IPS-18a (cell line): ENCODE measurements around the gene CHD3.
A peak's percentile ranks its signal among the peaks of the same experiment; 100 is the strongest.

Experiments
- H3K27ac ChIP-seq: one replicate; pipeline ENCODE4 v1.5.1; 2013; ENCODE audit warnings: low read length
- H3K27me3 ChIP-seq: one replicate; pipeline ENCODE4 v1.6.1; 2013; ENCODE audit warnings: mild to moderate bottlenecking, low read length; ENCODE audit not compliant: control insufficient read depth, insufficient read depth
- H3K36me3 ChIP-seq: one replicate; pipeline ENCODE4 v1.6.1; 2013; ENCODE audit warnings: low read depth, low read length; ENCODE audit not compliant: control insufficient read depth
- H3K4me1 ChIP-seq: one replicate; pipeline ENCODE4 v1.6.1; 2013; ENCODE audit warnings: low read depth, low read length; ENCODE audit not compliant: control insufficient read depth
- H3K4me3 ChIP-seq: one replicate; pipeline ENCODE4 v1.5.1; 2013; ENCODE audit warnings: low read length
- H3K9ac ChIP-seq: one replicate; pipeline ENCODE4 v1.6.1; 2013; ENCODE audit warnings: mild to moderate bottlenecking, low read length, moderate library complexity
- H3K9me3 ChIP-seq: one replicate; pipeline ENCODE4 v1.6.1; 2013; ENCODE audit warnings: low read depth, low read length; ENCODE audit not compliant: control insufficient read depth

The CHD3 gene

DNA sequence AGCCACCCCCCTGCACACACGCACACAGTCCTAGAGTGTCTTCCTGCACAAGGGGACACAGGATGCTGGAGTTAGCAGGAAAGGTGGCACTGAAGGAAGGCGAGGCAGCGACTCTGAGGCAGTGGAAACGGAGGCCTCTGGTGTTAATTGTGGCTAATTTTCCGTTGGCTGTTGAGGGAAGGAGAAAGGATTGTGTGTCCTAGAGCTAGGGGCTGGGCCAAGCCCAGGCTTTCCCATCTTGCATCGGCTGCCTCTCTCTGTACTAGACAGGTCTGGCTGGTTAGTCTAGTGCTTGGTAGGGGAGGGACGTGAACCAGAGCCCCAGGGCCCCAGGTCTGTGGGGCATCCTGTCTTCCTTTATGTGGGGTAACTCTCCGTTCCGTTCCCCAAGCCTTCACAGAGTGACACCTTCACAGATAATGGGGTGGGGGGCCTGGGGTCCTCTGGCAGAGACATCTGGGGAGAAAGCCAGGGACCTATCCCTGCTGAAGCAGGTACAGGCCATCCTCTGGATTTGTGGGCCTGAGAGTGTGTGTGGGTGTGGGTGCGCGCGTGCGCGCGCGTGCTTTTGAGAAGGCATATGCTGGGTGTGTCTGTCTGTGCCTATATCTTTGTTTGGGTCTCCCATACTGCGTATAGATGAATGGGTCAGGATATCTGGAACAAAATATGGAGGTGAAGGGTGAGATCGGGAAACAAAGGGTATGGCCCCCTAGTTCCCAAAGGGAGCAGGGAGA lies at the start of gene CHD3:
Gene CHD3, plus strand, starts transcription at position 606 of the 737 bp plus-strand sequence. CDS start 212 bp downstream, outside the sequence.
- peaks cover 31% of the 10 kb centered on the region for H3K4me1 ChIP-seq
- H3K9me3 ChIP-seq = no peaks in the 10 kb centered on the region
- H3K27ac ChIP-seq = no peak within 1 kb of the TSS
- H3K9ac ChIP-seq = peak within 1 kb of the TSS; percentile 34
- H3K36me3 ChIP-seq = no peaks in the 10 kb centered on the region
- H3K27me3 ChIP-seq = peaks cover 18% of the 10 kb centered on the region
- H3K4me3 ChIP-seq = peak within 1 kb of the TSS; percentile 66

DNA sequence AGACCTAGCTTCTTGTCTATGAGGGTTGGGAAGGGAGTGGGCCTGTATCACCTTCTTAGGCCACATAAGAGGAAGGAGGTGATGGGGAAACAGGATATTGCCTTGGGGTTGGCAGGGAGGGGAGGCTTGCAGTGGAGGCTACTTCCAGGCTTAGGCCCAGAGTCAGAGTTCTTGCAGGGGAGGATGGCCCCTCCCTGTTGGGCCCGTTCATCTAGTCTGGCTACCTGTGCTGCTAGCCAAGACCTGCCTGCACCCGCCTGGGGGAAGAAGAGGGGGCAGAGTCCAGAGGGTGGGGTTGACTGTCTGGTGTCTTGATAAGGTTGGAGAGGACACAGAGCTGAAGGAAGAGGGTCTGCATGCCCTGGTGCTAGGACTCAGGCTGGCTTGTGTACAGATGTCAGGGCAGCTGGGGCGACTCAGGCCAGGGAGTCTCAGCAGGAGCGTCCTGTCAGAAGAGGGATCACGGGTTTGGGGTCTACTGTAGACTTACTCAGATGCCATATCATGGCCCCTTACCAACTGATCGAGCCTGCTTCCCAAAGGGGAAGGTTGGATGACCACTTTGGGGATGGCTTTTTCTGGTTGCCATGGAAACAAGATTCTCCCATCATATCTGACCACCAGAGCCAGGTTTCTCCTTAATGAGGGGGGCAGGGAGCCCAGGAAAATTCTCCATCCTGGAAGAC lies 49.3 kb upstream of the CHD3 start:
- Histone ChIP-seq H3K27me3 (peaks cover 46% of the 10 kb centered on the region), H3K36me3 (no peaks in the 10 kb centered on the region), H3K9me3 (no peaks in the 10 kb centered on the region), H3K4me1 (peaks cover 21% of the 10 kb centered on the region), H3K27ac (no peak overlapping the region), H3K9ac (no peak overlapping the region), H3K4me3 (no peak overlapping the region)

DNA sequence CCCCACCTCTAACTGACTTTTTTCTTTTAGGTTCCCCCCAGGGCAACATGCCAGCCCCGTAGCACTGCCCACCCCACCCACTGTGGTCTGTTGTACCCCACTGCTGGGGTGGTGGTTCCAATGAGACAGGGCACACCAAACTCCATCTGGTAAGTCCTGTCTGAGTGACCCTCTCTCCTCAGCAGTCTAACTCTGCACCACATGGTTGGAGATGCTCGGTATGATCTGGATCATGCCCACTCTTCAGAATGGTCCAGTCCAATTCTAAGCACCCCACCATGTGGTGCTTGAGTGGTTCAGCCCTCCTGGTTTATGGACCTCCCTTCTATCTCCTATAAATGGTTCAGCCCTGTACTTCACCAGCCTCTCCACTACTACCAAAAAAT lies 48.7 kb upstream of the CHD3 start:
- Histone ChIP-seq H3K27me3 (peaks cover 46% of the 10 kb centered on the region), H3K9ac (no peak overlapping the region), H3K9me3 (no peaks in the 10 kb centered on the region), H3K36me3 (no peaks in the 10 kb centered on the region), H3K4me3 (no peak overlapping the region), H3K27ac (no peak overlapping the region), H3K4me1 (peaks cover 21% of the 10 kb centered on the region)

DNA sequence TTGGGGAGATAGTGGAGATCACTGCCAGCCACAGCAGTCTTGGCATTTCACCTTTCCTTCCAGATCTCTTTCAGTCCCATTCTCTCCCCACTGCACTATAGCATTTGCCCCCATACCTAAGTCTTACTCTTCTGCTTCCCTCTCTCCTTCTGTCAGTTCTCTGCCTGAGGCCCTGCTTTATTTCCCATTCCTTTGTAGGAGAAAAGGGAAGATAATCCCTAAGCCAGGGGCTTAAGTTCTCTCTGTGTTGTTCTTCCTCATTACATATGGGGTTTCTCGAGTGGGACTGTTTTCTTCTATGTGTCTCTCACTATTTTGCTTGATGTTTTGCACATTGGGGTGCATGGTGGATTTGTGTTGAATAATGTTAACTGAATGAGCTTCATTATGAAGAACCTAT lies 48.1 kb upstream of the CHD3 start:
- H3K9ac ChIP-seq = no peak overlapping the region
- H3K36me3 ChIP-seq = no peaks in the 10 kb centered on the region
- peaks cover 49% of the 10 kb centered on the region for H3K27me3 ChIP-seq
- no peak overlapping the region for H3K27ac ChIP-seq
- no peaks in the 10 kb centered on the region for H3K9me3 ChIP-seq
- peaks cover 21% of the 10 kb centered on the region for H3K4me1 ChIP-seq
- no peak overlapping the region for H3K4me3 ChIP-seq

DNA sequence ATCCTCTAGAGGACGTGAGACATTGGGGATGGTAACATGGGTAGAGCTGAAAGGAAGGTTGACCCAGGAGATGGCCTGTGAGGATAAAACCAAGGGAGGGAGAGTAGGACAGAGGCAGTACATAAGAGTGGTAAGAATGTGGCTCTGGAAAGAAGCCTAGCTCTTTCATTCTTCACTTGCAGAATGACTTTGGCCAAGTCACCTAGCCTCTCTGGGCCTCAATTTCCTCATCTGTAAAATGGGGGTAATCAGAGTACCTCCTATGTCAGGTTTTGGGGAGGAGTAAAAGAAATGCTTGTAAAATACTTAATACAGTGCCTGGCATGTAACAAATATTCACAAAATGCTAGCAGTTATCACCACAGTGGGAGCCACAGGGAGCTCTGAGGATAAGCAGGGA lies 47.7 kb upstream of the CHD3 start:
- Histone ChIP-seq H3K4me3 (peak overlapping the region; percentile 76), H3K27me3 (peaks cover 52% of the 10 kb centered on the region)

DNA sequence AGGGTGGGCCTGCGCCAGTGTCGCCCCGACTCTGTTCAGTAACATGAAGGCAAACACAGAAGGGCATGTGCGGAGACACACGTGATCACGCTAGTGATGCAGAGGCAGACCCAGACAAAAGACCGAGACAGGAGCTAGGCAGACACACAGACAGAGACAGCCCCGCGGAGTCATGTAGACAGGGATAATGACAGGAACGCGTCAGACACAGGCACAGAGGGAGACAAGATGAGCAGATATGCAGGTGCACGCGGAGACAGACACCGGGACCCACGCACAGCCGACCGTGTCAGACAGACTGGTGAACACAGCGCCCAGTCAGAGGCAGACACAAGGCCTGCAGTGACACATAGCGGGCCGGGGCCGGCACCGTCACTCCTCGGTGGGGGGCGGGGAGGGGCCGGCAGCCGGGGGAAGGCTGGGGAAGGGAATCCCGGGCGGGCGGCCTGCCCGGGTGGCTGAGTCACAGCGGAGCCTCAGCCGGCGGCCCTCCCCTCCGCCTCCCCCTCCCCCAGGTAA lies 47.1 kb upstream of the CHD3 start:
- Histone ChIP-seq H3K9ac (peak overlapping the region; percentile 64), H3K27me3 (peaks cover 52% of the 10 kb centered on the region), H3K36me3 (no peaks in the 10 kb centered on the region), H3K27ac (no peak overlapping the region), H3K4me3 (peak overlapping the region; percentile 76), H3K4me1 (peaks cover 21% of the 10 kb centered on the region), H3K9me3 (no peaks in the 10 kb centered on the region)

More for the DNA sequence above, 47.7 kb upstream of the CHD3 start:
- Histone ChIP-seq H3K27ac (no peak overlapping the region), H3K9ac (no peak overlapping the region), H3K4me1 (peaks cover 21% of the 10 kb centered on the region), H3K9me3 (no peaks in the 10 kb centered on the region), H3K36me3 (no peaks in the 10 kb centered on the region)

DNA sequence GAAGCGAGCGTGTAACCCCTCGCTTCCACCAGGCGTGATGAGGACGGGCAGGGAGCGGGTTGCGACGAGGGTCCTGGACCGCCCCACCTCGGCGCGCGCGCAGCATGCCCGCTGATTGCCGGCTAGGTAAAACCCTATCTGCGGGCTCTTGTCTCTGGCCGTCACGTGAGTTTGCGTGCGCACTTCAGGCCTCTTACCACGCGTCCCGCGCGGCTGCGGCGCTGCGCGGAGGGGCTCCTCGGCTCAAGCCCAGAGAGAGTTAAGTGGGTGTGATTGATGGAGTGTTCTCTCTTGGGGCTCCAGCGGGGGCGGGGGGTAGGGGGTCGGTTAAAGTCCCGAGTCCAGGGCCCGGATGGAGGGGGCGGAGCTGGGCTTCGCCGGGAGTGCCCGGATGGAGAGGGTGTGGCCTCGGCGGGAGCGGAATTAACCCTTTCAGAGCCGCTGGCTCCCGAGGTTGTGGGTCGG lies 46.6 kb upstream of the CHD3 start:
- H3K27ac ChIP-seq = no peak overlapping the region
- peaks cover 52% of the 10 kb centered on the region for H3K27me3 ChIP-seq
- peak overlapping the region; percentile 64 for H3K9ac ChIP-seq
- no peaks in the 10 kb centered on the region for H3K36me3 ChIP-seq
- H3K4me3 ChIP-seq = peak overlapping the region; percentile 76
- peaks cover 21% of the 10 kb centered on the region for H3K4me1 ChIP-seq
- H3K9me3 ChIP-seq = no peaks in the 10 kb centered on the region

DNA sequence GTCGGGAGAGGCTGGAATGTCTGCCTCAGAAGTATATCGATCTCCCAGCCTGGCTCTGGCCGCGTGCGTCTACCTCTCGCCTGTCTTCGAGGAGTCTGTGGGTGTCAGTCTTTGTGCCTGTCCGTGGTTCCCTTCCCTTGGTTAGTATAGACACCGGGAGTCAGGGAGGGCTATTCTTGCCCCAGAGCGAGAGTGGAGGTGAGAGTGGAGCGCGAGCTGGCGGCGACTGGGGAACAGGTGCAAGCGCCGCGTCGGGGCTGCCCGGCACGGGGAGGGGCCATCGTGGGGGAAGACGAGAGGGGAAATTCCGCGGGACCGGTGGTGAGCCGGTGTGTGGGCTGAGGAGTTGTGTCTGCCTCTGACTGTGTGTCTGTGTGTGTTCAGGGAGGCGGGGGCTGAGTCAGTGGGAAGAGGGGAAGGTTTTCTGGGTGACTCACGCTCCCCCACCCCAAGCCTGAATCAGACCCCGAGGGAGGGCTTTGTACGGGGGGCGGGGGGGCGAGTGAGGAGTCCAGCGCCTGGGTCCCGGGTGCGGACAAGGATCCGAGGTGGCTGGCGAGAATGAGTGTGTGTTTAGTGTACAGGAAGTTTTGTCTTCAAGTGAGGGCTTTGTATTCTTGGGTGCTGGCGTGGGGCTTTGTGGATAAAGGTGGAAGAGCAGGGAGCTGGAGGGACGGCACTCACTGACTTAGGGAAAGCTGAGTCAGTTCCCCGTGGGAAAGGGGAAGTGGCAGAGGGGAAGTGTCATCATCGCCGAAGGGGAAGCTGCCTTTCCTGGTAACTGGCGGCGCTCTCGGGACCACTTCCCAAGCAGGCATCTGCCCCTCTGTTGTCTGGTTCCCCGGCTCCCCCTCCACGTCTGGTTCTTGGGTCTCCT lies 46.0 kb upstream of the CHD3 start:
- Histone ChIP-seq H3K36me3 (no peaks in the 10 kb centered on the region), H3K9ac (peak overlapping the region; percentile 60), H3K9me3 (no peaks in the 10 kb centered on the region), H3K4me3 (peak overlapping the region; percentile 76), H3K4me1 (peaks cover 14% of the 10 kb centered on the region), H3K27me3 (peaks cover 52% of the 10 kb centered on the region), H3K27ac (no peak overlapping the region)

DNA sequence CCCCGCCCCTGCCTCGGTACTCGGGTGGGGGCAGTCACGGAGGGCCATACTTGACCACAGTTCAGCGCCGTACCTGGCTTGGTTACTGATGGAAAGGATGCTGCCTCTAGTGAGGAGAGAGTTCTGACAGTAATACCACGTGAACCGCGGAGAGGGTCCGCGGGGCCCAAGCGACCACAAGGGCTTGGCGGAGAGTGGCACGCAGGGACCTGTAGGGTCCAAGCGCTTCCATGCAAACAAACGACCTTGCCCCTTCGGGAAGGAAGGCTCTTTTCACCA lies 45.4 kb upstream of the CHD3 start:
- Histone ChIP-seq H3K9me3 (no peaks in the 10 kb centered on the region), H3K9ac (peak overlapping the region; percentile 60), H3K4me1 (peaks cover 11% of the 10 kb centered on the region), H3K27ac (no peak overlapping the region), H3K27me3 (peaks cover 52% of the 10 kb centered on the region), H3K4me3 (peak overlapping the region; percentile 76), H3K36me3 (no peaks in the 10 kb centered on the region)

DNA sequence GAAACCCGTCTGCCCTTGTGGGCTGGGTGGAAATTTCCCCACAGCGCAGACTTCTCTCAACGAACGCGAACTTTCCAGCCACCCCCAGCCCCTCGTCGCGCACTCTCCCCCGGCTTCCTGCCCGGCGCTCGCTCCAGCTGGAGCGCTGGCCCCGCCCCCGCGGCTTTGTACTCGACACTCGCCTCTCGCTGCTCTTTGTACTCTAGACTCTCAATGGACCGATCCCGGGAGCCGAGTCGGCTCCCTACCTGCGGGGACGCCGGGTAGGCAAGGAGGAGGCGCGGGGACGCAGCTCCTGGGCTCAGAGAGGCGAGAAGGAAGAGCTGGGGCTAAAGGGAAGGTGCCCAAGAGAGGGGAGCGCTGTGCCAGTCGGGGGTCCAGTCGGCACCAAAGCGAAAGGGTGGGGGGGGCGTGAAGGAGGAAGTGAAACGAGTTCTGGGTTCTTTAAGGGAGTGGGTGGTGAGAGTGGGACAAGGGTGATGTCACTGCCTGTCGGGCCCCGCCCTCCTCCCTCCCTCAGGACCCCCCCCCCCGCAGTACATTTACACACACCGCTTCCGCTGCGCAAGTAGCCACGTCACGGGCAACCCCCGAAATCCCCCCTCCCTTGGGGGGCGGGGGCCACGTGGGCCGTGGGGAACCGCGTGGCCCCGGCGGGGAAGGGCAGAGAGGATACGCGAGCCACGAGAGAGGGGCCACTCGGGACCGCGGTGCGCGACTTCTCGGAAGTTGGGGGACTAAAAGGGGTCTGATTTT lies 44.9 kb upstream of the CHD3 start:
- peaks cover 50% of the 10 kb centered on the region for H3K27me3 ChIP-seq

More for the DNA sequence above, 44.9 kb upstream of the CHD3 start:
- no peaks in the 10 kb centered on the region for H3K9me3 ChIP-seq
- no peaks in the 10 kb centered on the region for H3K36me3 ChIP-seq
- H3K4me3 ChIP-seq = peak overlapping the region; percentile 76
- H3K27ac ChIP-seq = no peak overlapping the region
- peak overlapping the region; percentile 60 for H3K9ac ChIP-seq
- H3K4me1 ChIP-seq = peaks cover 8% of the 10 kb centered on the region
